GM23338 (cell line): ENCODE results near the gene GPD2. TPM values are rescaled to one million over a fixed set of nuclear protein-coding genes. Genes with fewer than 3 reads are reported as not detected.

Source experiments
- ATAC-seq: fragments of 200-7000 bp; cut with Tn5 transposase; 3 replicates; pipeline ENCODE4 v1.9.1; 2020
- DNase-seq: peaks from one replicate; pipeline ENCODE4 v3.0.0-alpha.2; 2015; ENCODE audit warnings: low spot score
- H2AFZ ChIP-seq: fragments of 200-600 bp; sonication (generic); 2 replicates; pipeline ENCODE4 v1.8.0; 2016; ENCODE audit warnings: antibody characterized with exemption, mild to moderate bottlenecking, moderate library complexity
- H3F3A ChIP-seq: fragments of 200-600 bp; sonication (generic); replicated peaks from 2 replicates; pipeline ENCODE4 v1.8.0; 2017; ENCODE audit warnings: antibody characterized with exemption, mixed run types, low read depth
- H3K27ac ChIP-seq: fragments of 200-600 bp; sonication (generic); 2 replicates; pipeline ENCODE4 v1.6.1; 2016; ENCODE audit warnings: low read depth
- H3K27me3 ChIP-seq: fragments of 200-600 bp; sonication (generic); 2 replicates; pipeline ENCODE4 v1.8.0; 2016; ENCODE audit warnings: mild to moderate bottlenecking, mixed run types, moderate library complexity; ENCODE audit not compliant: insufficient read depth
- H3K36me3 ChIP-seq: fragments of 200-600 bp; sonication (generic); 2 replicates; pipeline ENCODE4 v1.8.0; 2016; ENCODE audit warnings: mild to moderate bottlenecking; ENCODE audit not compliant: insufficient read depth
- H3K4me1 ChIP-seq: fragments of 200-600 bp; sonication (generic); 2 replicates; pipeline ENCODE4 v1.8.0; 2016; ENCODE audit warnings: mild to moderate bottlenecking, moderate library complexity; ENCODE audit not compliant: insufficient read depth
- H3K4me2 ChIP-seq: fragments of 200-600 bp; sonication (generic); 2 replicates; pipeline ENCODE4 v1.7.1; 2017; ENCODE audit warnings: mixed run types
- H3K4me3 ChIP-seq: fragments of 200-600 bp; sonication (generic); 2 replicates; pipeline ENCODE4 v1.6.1; 2016; ENCODE audit warnings: mixed run types
- H3K79me2 ChIP-seq: fragments of 200-600 bp; sonication (generic); replicated peaks from 2 replicates; pipeline ENCODE4 v1.8.0; 2017; ENCODE audit warnings: mild to moderate bottlenecking; ENCODE audit not compliant: insufficient read depth
- H3K9me2 ChIP-seq: fragments of 200-600 bp; sonication (generic); 2 replicates; pipeline ENCODE4 v1.8.0; 2017; ENCODE audit not compliant: insufficient read depth
- H4K20me1 ChIP-seq: fragments of 200-600 bp; sonication (generic); replicated peaks from 2 replicates; pipeline ENCODE4 v1.8.0; 2017; ENCODE audit warnings: mild to moderate bottlenecking; ENCODE audit not compliant: insufficient read depth
- H3K27ac Mint-ChIP-seq: 2 replicates; pipeline ENCODE4 v1.8.0; 2020; ENCODE audit warnings: inconsistent platforms, mild to moderate bottlenecking, moderate library complexity, mixed read lengths
- H3K27me3 Mint-ChIP-seq: 3 replicates; pipeline ENCODE4 v1.8.0; 2022; ENCODE audit warnings: low read depth, mild to moderate bottlenecking, moderate library complexity, mixed read lengths, inconsistent platforms; ENCODE audit not compliant: insufficient read depth, poor library complexity
- H3K36me3 Mint-ChIP-seq: 3 replicates; pipeline ENCODE4 v1.8.0; 2021; ENCODE audit warnings: low read depth, mild to moderate bottlenecking, inconsistent platforms, moderate library complexity, mixed read lengths
- H3K4me1 Mint-ChIP-seq: 3 replicates; pipeline ENCODE4 v1.8.0; 2020; ENCODE audit warnings: mild to moderate bottlenecking, inconsistent platforms, mixed read lengths
- H3K4me3 Mint-ChIP-seq: 3 replicates; pipeline ENCODE4 v1.8.0; 2021; ENCODE audit warnings: moderate library complexity, mild to moderate bottlenecking, inconsistent platforms, mixed read lengths
- H3K9me3 Mint-ChIP-seq: 3 replicates; pipeline ENCODE4 v1.8.0; 2020; ENCODE audit warnings: moderate library complexity, mild to moderate bottlenecking, inconsistent platforms, mixed read lengths
- EZH2 ChIP-seq: fragments of 200-600 bp; sonication (generic); IDR thresholded peaks from one replicate; pipeline ENCODE4 v1.8.0; 2017; ENCODE audit warnings: antibody characterized with exemption, mild to moderate bottlenecking, low read depth; ENCODE audit not compliant: unreplicated experiment
- EZH2phosphoT487 ChIP-seq: fragments of 200-600 bp; sonication (generic); IDR thresholded peaks from one replicate; pipeline ENCODE4 v1.8.1; 2018; ENCODE audit warnings: antibody characterized with exemption; ENCODE audit not compliant: unreplicated experiment
- JUNB ChIP-seq: IDR thresholded peaks from one replicate; pipeline ENCODE4 v1.6.1; 2016; ENCODE audit warnings: antibody characterized with exemption; ENCODE audit not compliant: unreplicated experiment
- NANOG ChIP-seq: IDR thresholded peaks from 2 replicates; pipeline ENCODE4 v1.6.1; 2016; ENCODE audit warnings: antibody characterized with exemption, borderline replicate concordance
- POLR2AphosphoS5 ChIP-seq: IDR thresholded peaks from 2 replicates; pipeline ENCODE4 v1.6.1; 2016; ENCODE audit warnings: antibody characterized with exemption, low read depth
- ZNF114 ChIP-seq: fragments of 250-450 bp; sonication (Bioruptor Pico); IDR thresholded peaks from 2 replicates; pipeline ENCODE4 v1.5.0; 2020; ENCODE audit warnings: mild to moderate bottlenecking, moderate library complexity
- polyA plus RNA-seq: library from polyadenylated mRNA; unstranded; fragments of >200 nt; fragmentation: Nextera tagmentation; extraction: Ambion mirVana; gene quantifications from 2 replicates; pipeline ENCODE4 v1.2.1, GENCODE V29; 2016
- total RNA-seq: library from RNA; depleted of rRNA; stranded (reverse); fragments of >200 nt; shearing (Covaris generic); gene quantifications from 2 replicates; pipeline ENCODE4 v1.2.3, GENCODE V29; 2014
- TF ChIP-seq, protein P1 (sequence below): IDR thresholded peaks from one replicate; pipeline ENCODE4 v1.6.1; 2018; ENCODE audit warnings: antibody characterized with exemption; ENCODE audit not compliant: unreplicated experiment
- TF ChIP-seq, protein P2 (sequence below): fragments of 250-450 bp; sonication (Bioruptor Pico); IDR thresholded peaks from 2 replicates; pipeline ENCODE4 v1.5.0; 2020; ENCODE audit warnings: mild to moderate bottlenecking, moderate library complexity
- TF ChIP-seq, protein P3 (sequence below): IDR thresholded peaks from 2 replicates; pipeline ENCODE4 v1.6.1; 2016; ENCODE audit warnings: antibody characterized with exemption
- TF ChIP-seq, protein P4 (sequence below), 2 experiments: fragments of 200-600 bp in 1 of 2; sonication (generic) in 1 of 2; conservative IDR thresholded peaks; 2 replicates each; pipeline versions ENCODE4 v1.5.1 to v1.6.1; 2016 to 2017; ENCODE audit warnings: antibody characterized with exemption in 2 of 2, low read depth in 2 of 2, mild to moderate bottlenecking in 2 of 2, moderate library complexity in 1 of 2

GPD2 gene
- total and polyA plus RNA-seq, 2 experiments from 2014 or later = 9.4 to 67.4 TPM

DNA sequence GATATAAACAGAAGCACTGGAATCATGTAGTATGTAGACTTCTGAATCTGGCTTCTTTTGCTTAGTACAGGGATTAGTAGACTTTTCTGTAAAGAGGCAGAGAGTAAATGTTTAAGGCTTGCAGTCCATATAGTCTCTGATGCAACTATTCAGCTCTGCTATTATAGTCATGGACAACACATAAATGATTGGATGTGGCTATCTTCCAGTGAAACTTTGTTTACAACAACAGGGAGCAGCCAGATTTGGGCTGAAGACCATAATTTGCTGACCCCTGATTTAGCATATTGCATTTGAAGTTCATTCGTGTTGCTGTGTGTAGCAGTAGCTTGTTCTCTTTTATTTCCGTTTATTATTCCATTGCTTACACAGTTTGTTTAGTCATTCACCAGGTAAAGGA lies 55.0 kb downstream of the GPD2 start:
- ATAC-seq = no peak

More for the DNA sequence above, 55.0 kb downstream of the GPD2 start:
- no peak overlapping the region for H3K4me3 ChIP-seq
- H3K27me3 ChIP-seq = no peaks in the 10 kb centered on the region
- H4K20me1 ChIP-seq = no peaks in the 10 kb centered on the region
- H3K4me2 ChIP-seq = no peak overlapping the region
- no peak overlapping the region for H3K27ac ChIP-seq
- no peak overlapping the region for H2AFZ ChIP-seq
- no peaks in the 10 kb centered on the region for H3K9me2 ChIP-seq
- no peaks in the 10 kb centered on the region for H3F3A ChIP-seq
- DNase-seq = no peak
- H3K4me1 ChIP-seq = peaks cover 7% of the 10 kb centered on the region; the same call in 1 of the 2 replicates
- Mint-ChIP-seq H3K4me1 (peaks cover 12% of the 10 kb centered on the region; the same call in 2 of the 3 replicates), H3K9me3 (no peaks in the 10 kb centered on the region), H3K36me3 (no peaks in the 10 kb centered on the region), H3K27me3 (no peaks in the 10 kb centered on the region), H3K27ac (no peak overlapping the region), H3K4me3 (no peak overlapping the region)
- no peaks in the 10 kb centered on the region for H3K79me2 ChIP-seq
- no peaks in the 10 kb centered on the region for H3K36me3 ChIP-seq
- TF ChIP-seq, protein P1, sequence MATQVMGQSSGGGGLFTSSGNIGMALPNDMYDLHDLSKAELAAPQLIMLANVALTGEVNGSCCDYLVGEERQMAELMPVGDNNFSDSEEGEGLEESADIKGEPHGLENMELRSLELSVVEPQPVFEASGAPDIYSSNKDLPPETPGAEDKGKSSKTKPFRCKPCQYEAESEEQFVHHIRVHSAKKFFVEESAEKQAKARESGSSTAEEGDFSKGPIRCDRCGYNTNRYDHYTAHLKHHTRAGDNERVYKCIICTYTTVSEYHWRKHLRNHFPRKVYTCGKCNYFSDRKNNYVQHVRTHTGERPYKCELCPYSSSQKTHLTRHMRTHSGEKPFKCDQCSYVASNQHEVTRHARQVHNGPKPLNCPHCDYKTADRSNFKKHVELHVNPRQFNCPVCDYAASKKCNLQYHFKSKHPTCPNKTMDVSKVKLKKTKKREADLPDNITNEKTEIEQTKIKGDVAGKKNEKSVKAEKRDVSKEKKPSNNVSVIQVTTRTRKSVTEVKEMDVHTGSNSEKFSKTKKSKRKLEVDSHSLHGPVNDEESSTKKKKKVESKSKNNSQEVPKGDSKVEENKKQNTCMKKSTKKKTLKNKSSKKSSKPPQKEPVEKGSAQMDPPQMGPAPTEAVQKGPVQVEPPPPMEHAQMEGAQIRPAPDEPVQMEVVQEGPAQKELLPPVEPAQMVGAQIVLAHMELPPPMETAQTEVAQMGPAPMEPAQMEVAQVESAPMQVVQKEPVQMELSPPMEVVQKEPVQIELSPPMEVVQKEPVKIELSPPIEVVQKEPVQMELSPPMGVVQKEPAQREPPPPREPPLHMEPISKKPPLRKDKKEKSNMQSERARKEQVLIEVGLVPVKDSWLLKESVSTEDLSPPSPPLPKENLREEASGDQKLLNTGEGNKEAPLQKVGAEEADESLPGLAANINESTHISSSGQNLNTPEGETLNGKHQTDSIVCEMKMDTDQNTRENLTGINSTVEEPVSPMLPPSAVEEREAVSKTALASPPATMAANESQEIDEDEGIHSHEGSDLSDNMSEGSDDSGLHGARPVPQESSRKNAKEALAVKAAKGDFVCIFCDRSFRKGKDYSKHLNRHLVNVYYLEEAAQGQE = no peak
- TF ChIP-seq ZNF114 (no peak), EZH2 (no peak), NANOG (no peak), JUNB (no peak), POLR2AphosphoS5 (no peak), EZH2phosphoT487 (no peak)
- TF ChIP-seq, protein P2, sequence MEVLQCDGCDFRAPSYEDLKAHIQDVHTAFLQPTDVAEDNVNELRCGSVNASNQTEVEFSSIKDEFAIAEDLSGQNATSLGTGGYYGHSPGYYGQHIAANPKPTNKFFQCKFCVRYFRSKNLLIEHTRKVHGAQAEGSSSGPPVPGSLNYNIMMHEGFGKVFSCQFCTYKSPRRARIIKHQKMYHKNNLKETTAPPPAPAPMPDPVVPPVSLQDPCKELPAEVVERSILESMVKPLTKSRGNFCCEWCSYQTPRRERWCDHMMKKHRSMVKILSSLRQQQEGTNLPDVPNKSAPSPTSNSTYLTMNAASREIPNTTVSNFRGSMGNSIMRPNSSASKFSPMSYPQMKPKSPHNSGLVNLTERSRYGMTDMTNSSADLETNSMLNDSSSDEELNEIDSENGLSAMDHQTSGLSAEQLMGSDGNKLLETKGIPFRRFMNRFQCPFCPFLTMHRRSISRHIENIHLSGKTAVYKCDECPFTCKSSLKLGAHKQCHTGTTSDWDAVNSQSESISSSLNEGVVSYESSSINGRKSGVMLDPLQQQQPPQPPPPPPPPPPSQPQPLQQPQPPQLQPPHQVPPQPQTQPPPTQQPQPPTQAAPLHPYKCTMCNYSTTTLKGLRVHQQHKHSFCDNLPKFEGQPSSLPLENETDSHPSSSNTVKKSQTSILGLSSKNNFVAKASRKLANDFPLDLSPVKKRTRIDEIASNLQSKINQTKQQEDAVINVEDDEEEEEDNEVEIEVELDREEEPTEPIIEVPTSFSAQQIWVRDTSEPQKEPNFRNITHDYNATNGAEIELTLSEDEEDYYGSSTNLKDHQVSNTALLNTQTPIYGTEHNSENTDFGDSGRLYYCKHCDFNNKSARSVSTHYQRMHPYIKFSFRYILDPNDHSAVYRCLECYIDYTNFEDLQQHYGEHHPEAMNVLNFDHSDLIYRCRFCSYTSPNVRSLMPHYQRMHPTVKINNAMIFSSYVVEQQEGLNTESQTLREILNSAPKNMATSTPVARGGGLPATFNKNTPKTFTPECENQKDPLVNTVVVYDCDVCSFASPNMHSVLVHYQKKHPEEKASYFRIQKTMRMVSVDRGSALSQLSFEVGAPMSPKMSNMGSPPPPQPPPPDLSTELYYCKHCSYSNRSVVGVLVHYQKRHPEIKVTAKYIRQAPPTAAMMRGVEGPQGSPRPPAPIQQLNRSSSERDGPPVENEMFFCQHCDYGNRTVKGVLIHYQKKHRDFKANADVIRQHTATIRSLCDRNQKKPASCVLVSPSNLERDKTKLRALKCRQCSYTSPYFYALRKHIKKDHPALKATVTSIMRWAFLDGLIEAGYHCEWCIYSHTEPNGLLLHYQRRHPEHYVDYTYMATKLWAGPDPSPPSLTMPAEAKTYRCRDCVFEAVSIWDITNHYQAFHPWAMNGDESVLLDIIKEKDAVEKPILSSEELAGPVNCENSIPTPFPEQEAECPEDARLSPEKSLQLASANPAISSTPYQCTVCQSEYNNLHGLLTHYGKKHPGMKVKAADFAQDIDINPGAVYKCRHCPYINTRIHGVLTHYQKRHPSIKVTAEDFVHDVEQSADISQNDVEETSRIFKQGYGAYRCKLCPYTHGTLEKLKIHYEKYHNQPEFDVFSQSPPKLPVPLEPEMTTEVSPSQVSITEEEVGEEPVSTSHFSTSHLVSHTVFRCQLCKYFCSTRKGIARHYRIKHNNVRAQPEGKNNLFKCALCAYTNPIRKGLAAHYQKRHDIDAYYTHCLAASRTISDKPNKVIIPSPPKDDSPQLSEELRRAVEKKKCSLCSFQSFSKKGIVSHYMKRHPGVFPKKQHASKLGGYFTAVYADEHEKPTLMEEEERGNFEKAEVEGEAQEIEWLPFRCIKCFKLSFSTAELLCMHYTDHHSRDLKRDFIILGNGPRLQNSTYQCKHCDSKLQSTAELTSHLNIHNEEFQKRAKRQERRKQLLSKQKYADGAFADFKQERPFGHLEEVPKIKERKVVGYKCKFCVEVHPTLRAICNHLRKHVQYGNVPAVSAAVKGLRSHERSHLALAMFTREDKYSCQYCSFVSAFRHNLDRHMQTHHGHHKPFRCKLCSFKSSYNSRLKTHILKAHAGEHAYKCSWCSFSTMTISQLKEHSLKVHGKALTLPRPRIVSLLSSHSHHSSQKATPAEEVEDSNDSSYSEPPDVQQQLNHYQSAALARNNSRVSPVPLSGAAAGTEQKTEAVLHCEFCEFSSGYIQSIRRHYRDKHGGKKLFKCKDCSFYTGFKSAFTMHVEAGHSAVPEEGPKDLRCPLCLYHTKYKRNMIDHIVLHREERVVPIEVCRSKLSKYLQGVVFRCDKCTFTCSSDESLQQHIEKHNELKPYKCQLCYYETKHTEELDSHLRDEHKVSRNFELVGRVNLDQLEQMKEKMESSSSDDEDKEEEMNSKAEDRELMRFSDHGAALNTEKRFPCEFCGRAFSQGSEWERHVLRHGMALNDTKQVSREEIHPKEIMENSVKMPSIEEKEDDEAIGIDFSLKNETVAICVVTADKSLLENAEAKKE = no peak
- TF ChIP-seq, protein P3, sequence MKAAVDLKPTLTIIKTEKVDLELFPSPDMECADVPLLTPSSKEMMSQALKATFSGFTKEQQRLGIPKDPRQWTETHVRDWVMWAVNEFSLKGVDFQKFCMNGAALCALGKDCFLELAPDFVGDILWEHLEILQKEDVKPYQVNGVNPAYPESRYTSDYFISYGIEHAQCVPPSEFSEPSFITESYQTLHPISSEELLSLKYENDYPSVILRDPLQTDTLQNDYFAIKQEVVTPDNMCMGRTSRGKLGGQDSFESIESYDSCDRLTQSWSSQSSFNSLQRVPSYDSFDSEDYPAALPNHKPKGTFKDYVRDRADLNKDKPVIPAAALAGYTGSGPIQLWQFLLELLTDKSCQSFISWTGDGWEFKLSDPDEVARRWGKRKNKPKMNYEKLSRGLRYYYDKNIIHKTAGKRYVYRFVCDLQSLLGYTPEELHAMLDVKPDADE = no peak
- TF ChIP-seq, protein P4, sequence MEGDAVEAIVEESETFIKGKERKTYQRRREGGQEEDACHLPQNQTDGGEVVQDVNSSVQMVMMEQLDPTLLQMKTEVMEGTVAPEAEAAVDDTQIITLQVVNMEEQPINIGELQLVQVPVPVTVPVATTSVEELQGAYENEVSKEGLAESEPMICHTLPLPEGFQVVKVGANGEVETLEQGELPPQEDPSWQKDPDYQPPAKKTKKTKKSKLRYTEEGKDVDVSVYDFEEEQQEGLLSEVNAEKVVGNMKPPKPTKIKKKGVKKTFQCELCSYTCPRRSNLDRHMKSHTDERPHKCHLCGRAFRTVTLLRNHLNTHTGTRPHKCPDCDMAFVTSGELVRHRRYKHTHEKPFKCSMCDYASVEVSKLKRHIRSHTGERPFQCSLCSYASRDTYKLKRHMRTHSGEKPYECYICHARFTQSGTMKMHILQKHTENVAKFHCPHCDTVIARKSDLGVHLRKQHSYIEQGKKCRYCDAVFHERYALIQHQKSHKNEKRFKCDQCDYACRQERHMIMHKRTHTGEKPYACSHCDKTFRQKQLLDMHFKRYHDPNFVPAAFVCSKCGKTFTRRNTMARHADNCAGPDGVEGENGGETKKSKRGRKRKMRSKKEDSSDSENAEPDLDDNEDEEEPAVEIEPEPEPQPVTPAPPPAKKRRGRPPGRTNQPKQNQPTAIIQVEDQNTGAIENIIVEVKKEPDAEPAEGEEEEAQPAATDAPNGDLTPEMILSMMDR (conservative IDR thresholded peaks at IDR 0.05; ENCODE audit: low read depth in 2 of 2) = no peak
